Activated CD8-positive, alpha-beta memory T cell treated with anti-CD3 and anti-CD28 coated beads for 36 hours (primary cell): ENCODE results near the gene ANGPTL4. TPM values are rescaled to one million over a fixed set of nuclear protein-coding genes. Genes with fewer than 3 reads are reported as not detected.

Source experiments
- CTCF ChIA-PET: fragments of 350-600 bp; sonication (Branson Sonifier 250); formaldehyde crosslinking; loops from one replicate; lab custom pipeline; 2021; ENCODE audit warnings: antibody characterized with exemption; lab: Charles Lee
- POLR2A ChIA-PET: fragments of 350-600 bp; sonication (Branson Sonifier 250); formaldehyde crosslinking; loops from one replicate; lab custom pipeline; 2021; ENCODE audit warnings: antibody characterized with exemption; lab: Charles Lee
- total RNA-seq, 2 experiments: library from RNA; stranded (reverse); gene quantifications; one replicate each; pipeline ENCODE4 v1.2.3, GENCODE V29; 2021

The ANGPTL4 gene
- total RNA-seq, 2 experiments from 2014 or later = 0.19 to 0.42 TPM

DNA sequence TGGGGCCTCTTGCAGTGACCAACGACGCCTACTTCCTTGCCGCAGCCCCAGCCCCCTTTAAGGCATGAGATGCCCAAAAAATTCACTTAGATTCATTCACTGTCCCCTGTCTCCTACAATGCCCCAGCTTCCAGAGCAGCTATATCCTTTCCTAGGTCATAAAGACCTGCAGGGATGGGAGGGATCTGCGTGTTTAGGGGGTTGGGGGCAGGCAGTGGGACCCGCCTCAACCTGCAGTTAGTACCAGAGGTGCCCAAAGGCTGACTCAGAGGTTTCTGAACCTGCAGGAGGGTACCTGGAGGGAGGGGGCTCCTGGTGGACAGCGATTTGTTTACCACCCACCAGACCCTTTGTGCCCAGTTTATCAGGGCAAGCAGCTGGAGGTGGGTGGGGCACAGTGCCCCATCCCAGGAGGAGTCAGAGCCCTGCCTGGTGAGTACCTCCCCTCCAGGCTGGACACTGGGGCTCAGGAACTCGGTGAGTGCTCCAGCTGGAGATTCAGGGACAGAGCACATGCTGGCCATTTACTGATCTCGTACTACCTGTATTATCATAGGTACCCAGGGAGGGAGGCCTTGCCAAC, 32.6 kb upstream of the ANGPTL4 start:
- POLR2A ChIA-PET = no interaction called here
- CTCF ChIA-PET = interaction anchor here (0.8 kb wide), 1 partner anchor 9 kb away, joined by 4 read pairs; no protein-coding TSS in a partner anchor

DNA sequence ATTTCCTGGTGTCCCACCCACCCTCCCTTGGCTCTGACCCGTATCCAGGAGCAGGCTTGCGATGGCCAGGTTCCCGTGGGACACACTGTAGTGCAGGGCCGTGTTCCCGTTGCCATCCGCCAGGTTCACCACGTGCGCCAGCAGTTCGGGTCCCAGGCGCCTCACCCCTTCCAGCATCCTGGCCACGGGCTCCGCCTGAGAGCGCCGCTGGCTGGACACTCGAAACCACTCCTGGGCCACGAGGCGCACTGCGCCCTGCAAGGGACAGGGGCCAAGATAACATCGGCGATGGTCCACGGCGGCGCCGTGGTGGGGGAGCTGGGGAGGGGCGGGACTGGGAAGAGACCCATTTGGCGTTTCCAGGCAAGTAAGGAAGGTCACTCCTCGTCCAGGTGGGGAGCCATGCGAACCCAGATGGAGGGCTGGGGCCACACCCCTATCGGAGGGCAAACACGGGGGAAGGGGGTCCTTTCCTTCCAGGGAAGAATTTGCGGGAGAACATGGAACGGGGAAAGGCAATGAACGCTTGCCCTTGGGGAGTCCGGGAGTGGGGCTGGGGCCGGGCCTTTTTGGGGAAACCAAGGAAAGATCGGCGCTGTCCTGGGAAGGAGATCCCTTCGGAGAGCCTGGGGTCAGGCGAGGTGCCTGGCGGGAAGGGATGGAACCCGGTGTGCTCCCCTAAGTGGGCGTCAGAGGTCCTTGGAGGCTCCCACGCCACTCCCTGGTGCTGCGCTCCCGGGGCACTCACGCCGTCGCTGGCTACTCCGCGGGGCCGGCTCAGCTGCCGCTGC, 30.8 kb upstream of the ANGPTL4 start:
- CTCF ChIA-PET = no interaction called here
- POLR2A ChIA-PET = interaction anchor here (1.8 kb wide), 1 partner anchor 12 kb away, joined by 5 read pairs; the partner anchor contains the start of genes NDUFA7 and RPS28

DNA sequence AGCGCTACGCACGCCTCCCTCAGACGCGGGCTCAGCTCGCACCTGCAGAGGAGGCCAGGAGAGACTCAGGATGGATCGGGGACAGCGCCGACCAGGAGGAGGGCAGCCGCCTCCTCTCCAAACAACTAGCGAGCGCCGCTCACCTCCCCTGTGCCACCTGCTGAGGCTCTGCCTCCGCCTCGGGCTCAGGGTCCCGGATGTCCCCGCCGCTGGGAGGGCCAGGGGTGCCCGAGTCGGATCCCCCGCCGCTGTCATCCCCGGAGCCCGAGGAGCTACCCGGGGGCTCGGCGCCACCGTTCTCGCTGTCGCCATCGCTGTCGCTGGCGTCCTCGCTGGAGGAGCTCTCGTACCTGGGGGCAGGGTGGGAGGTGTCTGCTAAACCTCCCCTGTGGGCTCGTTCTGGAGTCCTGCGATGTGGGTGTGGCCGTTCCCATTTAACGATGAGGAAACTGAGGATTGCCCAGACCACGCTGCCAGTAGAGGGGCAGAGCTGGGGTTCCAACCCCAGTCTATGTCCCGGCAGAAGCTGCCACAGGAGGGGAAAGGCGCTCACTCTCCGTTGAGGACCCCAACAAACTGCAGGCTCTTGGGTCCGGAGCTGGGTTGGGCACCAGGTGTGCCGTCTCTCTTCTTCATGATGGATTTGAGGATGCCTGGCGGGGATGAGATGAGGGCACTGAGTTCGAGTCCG, 30.0 kb upstream of the ANGPTL4 start:
- CTCF ChIA-PET = interaction anchor here (0.8 to 1.2 kb wide), 3 partner anchors 14 to 29 kb away, joined by 3 to 4 read pairs (median 3); partner anchors contain the start of gene ANGPTL4
- POLR2A ChIA-PET = interaction anchor here (0.6 to 1.8 kb wide), 2 partner anchors 13 to 15 kb away, joined by 3 to 5 read pairs; partner anchors contain the start of genes NDUFA7 and RPS28

DNA sequence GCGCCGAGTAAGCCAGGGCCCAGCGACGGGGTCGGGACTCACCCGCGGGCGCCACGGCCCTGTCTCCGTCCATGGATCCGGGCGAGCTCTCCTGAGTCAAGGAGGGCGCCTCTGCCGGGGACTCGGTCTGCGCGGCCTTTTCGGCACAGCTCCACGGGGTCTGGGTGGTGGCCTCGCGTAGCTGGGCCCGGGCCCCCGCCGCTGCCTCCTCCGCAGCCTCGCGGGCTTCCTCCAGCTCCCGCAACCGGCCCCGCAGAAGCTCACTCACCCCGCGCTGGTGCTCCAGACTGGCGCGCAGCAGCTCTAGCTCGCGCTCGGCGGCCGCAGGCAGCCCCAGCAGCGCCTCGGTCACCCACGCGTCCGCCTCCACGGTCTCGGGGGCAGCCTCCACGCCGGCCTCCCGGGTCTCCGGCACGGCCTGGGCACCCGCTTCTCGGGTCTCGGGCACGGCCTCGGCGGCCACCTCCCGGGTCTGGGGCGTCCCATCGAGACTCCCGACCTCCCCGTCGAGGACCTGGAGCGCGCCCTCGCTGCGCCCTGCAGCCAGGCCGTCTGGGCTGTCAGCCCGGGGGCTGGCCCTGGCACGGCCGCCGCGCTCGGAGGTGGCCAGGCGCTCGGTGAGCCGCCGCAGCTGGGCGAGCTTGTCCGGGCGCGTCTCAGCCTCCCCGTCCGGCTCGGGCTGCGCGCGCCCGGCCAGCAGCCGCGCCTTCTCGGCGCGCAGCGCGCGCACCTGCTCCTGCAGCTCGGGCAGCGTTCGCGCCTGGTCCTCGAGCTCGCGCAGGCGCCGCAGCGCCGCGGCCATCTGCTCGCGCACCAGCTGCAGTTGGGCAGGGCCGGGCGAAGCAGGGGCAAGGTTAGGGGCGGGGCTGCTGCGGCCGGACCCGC, 29.3 kb upstream of the ANGPTL4 start:
- POLR2A ChIA-PET = interaction anchor here (0.6 to 1.8 kb wide), 3 partner anchors 13 to 111 kb away, joined by 3 to 5 read pairs (median 3); partner anchors contain the start of genes NDUFA7 and RPS28
- CTCF ChIA-PET = interaction anchor here (0.8 to 1.4 kb wide), 7 partner anchors 11 to 332 kb away, joined by 3 to 4 read pairs (median 3); partner anchors contain the start of gene ANGPTL4

DNA sequence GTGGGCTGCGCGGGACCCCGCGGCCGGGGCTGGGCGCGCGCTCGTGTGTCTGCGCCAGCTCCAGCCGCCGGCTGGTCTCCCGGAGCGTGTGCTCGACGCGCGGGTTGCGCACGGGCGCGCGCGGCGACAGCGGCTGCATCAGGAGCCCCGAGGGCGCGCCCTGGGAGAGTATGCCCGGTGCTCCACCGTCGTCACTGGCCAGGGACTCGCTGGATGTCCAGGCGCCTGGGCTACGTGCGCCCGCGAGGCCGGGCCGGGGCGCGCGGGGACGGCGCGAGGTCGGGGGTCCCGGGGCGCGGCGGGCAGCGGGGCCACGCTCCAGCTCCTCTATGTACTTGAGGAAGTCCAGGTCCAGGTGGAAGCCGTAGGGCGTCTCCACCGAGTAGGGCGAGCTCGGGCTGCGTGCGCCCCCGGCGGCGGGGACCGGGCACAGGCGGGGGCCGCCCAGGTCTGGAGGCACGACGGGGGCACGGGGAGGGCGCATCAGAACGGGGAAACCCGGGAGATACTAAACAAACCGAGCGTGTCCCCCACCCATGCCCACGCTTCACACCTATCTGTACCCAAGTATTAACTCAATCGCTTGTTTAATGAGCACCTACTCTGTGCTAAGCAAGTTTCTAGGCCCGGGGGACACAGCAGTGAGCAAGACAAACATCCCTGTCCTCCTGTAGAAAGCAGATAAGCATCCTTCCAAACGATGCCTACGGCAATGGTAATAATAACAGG, 28.4 kb upstream of the ANGPTL4 start:
- POLR2A ChIA-PET = interaction anchor here (1.0 kb wide), 1 partner anchor 110 kb away, joined by 3 read pairs; no protein-coding TSS in a partner anchor
- CTCF ChIA-PET = interaction anchor here (0.5 to 1.4 kb wide), 7 partner anchors 12 to 333 kb away, joined by 3 read pairs; no protein-coding TSS in a partner anchor

DNA sequence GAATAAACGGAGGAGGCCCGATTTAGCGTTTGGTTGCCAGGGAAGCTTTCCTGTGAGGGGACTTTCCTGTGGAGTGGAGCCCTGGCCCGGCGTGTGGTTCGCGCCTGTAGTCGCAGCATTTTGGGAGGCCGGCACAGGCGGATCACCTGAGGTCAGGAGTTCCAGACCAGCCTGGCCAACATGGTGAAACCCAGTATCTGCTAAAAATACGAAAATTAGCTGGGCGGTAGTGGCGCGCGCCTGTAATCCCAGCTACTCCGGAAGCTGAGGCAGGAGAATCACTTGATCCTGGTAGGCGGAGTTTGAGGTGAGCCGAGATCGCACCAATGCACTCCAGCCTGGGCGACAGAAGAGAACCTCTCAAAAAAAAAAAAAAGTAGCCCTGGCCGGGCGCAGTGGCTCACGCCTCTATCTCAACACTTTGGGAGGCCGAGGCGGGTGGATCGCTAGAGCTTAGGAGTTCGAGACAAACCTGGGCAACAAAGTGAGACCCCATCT, 27.8 kb upstream of the ANGPTL4 start:
- POLR2A ChIA-PET = interaction anchor here (0.6 to 1.2 kb wide), 2 partner anchors 12 to 1176 kb away, joined by 3 to 4 read pairs; no protein-coding TSS in a partner anchor
- CTCF ChIA-PET = interaction anchor here (0.5 to 1.5 kb wide), 4 partner anchors 13 to 245 kb away, joined by 3 to 4 read pairs (median 3); no protein-coding TSS in a partner anchor

DNA sequence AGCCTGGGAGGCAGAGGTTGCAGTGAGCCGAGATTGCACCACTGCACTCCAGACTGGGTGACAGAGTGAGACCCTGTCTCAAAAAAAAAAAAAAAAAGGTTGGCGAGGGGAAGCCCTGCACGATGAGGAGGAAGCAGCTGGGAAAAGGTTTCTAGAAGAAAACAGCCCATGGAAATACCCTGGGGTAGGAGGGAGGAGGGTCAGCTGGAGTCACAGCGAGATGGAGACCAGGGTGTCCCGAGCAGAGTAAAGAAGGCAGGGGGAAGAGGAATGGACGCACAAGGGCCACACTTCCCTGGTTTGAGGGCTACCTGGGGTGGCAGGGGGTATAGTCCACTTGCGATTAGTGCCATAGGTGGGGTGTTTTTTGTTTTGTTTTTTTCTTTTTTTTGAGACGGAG, 27.3 kb upstream of the ANGPTL4 start:
- CTCF ChIA-PET = interaction anchor here (0.6 to 1.5 kb wide), 3 partner anchors 17 to 244 kb away, joined by 3 to 4 read pairs (median 3); no protein-coding TSS in a partner anchor
- POLR2A ChIA-PET = interaction anchor here (0.6 to 1.2 kb wide), 2 partner anchors 13 to 1177 kb away, joined by 3 to 4 read pairs; no protein-coding TSS in a partner anchor

DNA sequence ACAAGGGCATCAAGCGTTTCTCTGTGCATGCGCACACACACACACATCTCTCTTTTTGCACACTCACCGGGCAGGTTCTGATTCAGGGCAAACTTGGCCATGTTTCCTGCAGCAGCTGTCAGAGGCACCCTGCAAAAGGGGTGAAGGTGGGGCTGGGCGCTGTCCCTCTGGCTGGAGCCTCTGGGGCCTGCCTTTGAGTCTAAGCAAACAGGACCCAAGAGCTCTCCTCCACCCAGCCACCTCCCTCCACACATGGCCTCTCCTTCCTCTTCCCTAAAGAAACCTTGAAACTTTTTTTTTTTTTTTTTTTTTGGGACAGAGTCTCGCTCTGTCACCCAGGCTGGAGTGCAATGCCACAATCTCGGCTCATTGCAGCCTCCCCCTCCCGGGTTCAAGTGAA, 26.2 kb upstream of the ANGPTL4 start:
- ChIA-PET POLR2A (no interaction called here), CTCF (interaction anchor here (1.5 kb wide), 1 partner anchor 16 kb away, joined by 4 read pairs; no protein-coding TSS in a partner anchor)

DNA sequence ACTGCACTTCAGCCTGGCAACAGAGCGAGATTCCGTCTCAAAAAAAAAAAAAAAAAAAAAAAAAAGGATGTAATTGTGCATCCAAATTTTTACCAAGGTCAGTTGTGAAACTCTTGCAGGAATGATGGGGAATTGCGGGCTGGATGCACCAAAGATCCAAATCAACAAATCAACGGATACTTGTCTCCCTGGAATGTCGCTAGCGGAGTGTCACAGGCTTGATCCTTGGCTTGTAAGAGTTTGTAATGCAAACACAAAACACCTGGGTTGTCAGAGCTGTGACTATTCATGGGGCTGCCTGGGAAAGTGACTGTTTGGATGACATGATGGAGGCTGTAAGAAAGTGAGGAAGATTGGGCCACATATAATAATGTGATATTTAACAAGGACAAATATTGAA, 25.1 kb upstream of the ANGPTL4 start:
- ChIA-PET POLR2A (no interaction called here), CTCF (no interaction called here)

DNA sequence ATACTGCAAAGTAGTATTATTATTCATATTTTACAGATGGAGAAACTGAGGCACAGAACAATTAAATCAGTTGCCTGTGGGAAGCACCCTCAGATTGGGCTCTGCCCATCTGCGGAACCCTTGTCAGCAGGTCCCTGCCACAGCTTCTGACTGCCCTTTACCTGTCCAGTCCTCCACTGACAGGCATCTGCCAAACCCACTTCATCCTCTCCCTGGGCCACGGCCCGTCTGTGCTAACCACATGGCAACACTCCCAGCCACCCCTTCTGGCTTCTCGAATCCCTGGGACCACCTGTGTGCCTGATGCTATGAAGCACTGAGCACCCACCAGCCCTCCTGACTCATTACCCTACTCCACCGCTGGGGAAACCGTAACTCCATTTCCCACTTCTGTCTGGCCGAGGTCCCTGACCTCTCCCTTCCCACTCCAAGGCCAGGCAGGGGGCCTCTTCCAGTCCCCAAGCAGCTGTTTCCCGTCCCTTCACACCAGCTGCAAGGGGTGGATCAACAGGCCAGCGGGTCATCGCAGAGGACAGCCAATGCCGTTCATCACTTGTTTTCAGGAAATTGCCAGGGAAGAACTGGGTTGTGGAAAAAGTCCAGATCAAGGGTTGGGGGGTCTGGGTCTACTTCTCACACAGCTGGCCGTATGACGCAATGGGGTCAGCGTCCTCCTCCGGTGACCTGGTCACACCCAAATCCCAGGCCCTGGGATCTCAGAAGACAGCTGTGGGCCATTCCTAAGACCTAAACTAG, 23.4 kb upstream of the ANGPTL4 start:
- POLR2A ChIA-PET = interaction anchor here (0.5 to 0.8 kb wide), 2 partner anchors 20 to 1849 kb away, joined by 3 to 5 read pairs; partner anchors contain the start of genes NDUFA7 and RPS28
- CTCF ChIA-PET = interaction anchor here (0.7 to 1.0 kb wide), 3 partner anchors 9 to 21 kb away, joined by 3 to 4 read pairs (median 4); no protein-coding TSS in a partner anchor

DNA sequence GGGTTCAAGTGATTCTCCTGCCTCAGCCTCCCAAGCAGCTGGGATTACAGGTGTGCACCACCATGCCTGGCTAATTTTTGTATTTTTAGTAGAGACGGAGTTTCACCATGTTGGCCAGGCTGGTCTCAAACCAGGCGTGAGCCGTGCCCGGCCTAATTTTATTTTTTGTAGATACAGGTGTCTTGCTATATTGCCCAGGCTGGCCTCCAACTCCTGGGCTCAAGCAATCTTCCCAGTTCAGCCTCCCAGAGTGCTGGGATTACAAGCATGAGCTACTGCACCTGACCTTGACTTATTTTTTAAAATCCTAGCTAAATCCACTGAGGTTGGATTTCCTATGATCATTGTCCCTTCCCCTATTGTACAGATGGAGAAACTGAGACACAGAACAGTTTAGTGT, 22.5 kb upstream of the ANGPTL4 start:
- ChIA-PET POLR2A (interaction anchor here (0.8 kb wide), 1 partner anchor 21 kb away, joined by 3 read pairs; the partner anchor contains the start of genes NDUFA7 and RPS28), CTCF (interaction anchor here (0.7 to 1.2 kb wide), 4 partner anchors 11 to 165 kb away, joined by 3 to 4 read pairs (median 3); partner anchors contain the start of gene RPS28)

DNA sequence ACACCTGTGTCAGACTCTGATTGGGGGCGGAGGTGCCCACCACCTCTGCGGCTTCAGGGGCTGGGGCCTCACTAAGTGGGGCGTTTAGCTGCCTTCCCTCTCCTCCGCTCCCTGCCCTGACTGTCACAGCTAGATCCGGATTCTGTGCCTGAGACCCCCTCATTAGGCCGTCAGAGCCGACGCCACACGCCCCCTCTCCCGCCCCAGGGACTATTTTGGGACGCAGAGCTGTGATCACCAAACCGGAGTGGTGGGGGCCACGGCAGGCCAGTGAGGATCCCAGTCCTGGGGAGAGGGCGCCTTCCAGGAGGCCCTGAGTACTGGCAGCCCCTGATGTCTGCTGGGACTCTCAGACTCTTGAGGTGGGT, 21.7 kb upstream of the ANGPTL4 start:
- ChIA-PET POLR2A (interaction anchor here (0.5 kb wide), 1 partner anchor 20 kb away, joined by 6 read pairs; no protein-coding TSS in a partner anchor), CTCF (interaction anchor here (0.8 to 2.9 kb wide), 3 partner anchors 12 to 164 kb away, joined by 3 to 19 read pairs (median 3); partner anchors contain the start of gene RPS28)

DNA sequence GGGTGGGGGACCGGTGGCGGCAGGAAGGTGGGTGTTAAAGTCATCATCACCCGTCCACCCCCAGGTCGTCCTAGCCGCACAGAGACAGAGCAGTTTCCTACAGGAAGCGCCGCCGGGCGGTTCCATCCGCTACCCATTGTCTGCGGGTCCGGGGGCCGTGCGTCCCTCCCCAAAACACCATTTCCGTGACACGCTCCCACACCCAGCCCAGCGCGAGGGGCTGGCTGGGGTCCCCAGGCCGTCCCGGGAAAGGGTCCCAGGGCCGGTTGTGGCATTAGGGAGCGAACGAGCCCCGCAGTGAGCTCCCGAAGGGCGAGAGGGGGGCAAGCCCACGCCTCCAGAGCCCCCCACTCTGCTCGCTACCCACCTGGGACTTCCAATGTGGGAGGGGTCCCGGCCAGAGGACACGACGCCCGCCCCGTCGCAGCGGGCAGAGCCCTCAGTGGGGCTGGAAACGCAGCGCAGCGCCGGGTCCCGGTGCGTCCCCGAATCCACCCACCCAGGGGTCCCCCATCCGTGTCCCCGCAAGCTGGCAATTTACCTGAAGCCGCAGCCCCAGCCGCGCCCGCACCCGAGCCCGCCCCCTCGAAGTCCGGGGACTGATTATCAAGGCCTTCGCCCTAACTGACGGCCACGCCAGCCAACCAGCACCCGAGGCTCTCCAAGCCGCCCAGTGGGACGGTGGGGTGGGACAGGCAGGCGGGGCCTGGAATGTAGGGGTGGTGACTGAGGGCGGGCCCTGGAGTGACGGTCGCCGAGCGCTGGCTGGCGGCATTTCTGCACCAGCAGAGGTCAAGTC, 21.1 kb upstream of the ANGPTL4 start, which contains the start of gene KANK3:
TSS of gene KANK3 (minus strand) at position 579 of the 799 bp plus-strand sequence. CDS start 5,434 bp downstream, outside the sequence.
- CTCF ChIA-PET = interaction anchor here (0.6 to 2.9 kb wide), 4 partner anchors 11 to 220 kb away, joined by 3 to 19 read pairs (median 3); no protein-coding TSS in a partner anchor
- POLR2A ChIA-PET = interaction anchor here (0.5 to 0.6 kb wide), 3 partner anchors 20 to 61 kb away, joined by 4 to 6 read pairs (median 6); no protein-coding TSS in a partner anchor

DNA sequence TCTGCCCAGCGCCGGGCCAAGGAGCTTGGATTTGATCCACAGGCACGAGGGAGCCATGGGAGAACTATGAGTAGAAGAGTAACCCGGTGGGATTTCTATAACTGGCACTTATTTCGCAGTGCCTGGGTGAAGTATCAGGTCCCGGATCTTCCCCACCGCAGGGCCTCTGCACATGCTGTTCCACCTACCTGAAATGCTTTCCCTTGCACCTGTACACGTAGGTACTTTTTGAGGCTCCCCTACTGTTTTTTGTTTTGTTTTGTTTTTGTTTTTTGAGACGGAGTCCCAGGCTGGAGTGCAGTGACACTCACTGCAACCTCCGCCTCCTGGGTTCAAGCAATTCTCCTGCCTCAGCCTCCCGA, 20.5 kb upstream of the ANGPTL4 start:
- ChIA-PET POLR2A (interaction anchor here (1.5 kb wide), 1 partner anchor 47 kb away, joined by 4 read pairs; the partner anchor contains the start of gene RAB11B), CTCF (interaction anchor here (0.6 to 2.9 kb wide), 3 partner anchors 10 to 220 kb away, joined by 3 to 19 read pairs (median 3); no protein-coding TSS in a partner anchor)
